A549 treated with dexamethasone at 1 μM for 4 hours (cell line): ENCODE results near the gene DEPDC1B. TPM values are rescaled to one million over a fixed set of nuclear protein-coding genes. Genes with fewer than 3 reads are reported as not detected.

ENCODE experiments used
- total RNA-seq: library from RNA; stranded (reverse); fragments of 200-300 nt; extraction: Qiagen RNA extraction; gene quantifications from 5 replicates; pipeline ENCODE4 v1.2.3, GENCODE V29; 2022

Gene DEPDC1B, protein sequence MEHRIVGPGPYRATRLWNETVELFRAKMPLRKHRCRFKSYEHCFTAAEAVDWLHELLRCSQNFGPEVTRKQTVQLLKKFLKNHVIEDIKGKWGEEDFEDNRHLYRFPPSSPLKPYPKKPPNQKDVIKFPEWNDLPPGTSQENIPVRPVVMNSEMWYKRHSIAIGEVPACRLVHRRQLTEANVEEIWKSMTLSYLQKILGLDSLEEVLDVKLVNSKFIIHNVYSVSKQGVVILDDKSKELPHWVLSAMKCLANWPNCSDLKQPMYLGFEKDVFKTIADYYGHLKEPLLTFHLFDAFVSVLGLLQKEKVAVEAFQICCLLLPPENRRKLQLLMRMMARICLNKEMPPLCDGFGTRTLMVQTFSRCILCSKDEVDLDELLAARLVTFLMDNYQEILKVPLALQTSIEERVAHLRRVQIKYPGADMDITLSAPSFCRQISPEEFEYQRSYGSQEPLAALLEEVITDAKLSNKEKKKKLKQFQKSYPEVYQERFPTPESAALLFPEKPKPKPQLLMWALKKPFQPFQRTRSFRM
- total RNA-seq = 12.5 to 15.9 TPM (median 14.4 TPM) in 5 replicates

DNA sequence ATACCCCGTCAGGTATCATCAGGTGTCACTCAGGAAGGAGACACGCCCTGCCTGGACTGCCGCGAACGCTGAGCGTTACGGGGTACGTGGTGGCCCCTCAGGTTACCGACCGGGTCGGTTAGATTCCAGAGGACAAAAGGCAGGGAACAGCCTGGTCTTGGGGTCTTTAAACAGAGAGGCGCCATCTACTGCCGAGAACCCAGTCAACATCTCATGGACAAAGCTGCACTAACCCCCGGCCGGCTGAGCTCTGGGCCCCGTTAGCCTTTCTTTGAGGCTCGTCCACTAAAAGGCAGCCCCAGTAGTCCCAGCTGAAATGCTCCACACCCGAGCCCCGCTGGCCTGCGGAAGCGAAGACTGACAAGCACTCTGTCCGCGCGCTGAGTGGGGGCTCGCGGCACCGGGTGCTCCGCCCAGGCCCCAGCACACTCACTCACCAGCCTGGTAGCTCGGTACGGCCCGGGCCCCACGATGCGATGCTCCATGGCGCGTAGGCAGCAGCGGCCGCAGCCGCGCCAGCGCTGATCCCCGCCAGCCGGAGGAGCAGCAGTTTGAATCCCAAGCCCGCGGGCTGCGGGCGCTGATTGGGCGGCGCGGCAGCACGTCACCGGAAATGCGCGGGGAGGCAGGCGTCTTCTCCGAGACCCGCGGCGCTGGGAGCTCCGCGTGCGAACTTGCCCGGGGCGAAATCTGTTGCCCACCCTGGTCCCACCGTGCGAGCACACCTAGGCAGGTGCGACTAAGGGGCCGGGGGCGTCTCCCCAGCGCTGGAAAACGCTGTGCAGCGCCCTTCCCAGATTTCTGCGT is at the start of gene DEPDC1B:
TSS of gene DEPDC1B (minus strand) at position 558 of the 807 bp plus-strand sequence. CDS start at position 485, 73 bp downstream.

Other genes with a start within 250 kb of the DEPDC1B start
- gene ELOVL7, start 144.1 kb upstream of the DEPDC1B start, total RNA-seq = 9.4 to 13.9 TPM (median 10.9 TPM) in 5 replicates
- gene ERCC8, start 244.9 kb upstream of the DEPDC1B start, total RNA-seq = 11.0 to 17.5 TPM (median 13.9 TPM) in 5 replicates
- 65.4 to 88.4 TPM (median 67.0 TPM) in 5 replicates for gene NDUFAF2, start 245.0 kb upstream of the DEPDC1B start, total RNA-seq